Lower leg skin (tissue), 3 donors: ENCODE results near the gene S100G.

Experiments used
- POLR2A ChIP-seq, 2 donors: fragments of 450-650 bp; IDR thresholded peaks; one replicate each; pipeline ENCODE4 v1.6.1; 2016 to 2017; ENCODE audit warnings: antibody characterized with exemption in 2 of 2, mild to moderate bottlenecking in 1 of 2, moderate library complexity in 1 of 2
- TF ChIP-seq, protein P1 (sequence below), 3 donors: fragments of 450-650 bp; IDR thresholded peaks; one replicate each; pipeline ENCODE4 v1.5.1; 2016; ENCODE audit warnings: antibody characterized with exemption in 3 of 3, mild to moderate bottlenecking in 3 of 3, moderate library complexity in 2 of 3

DNA sequence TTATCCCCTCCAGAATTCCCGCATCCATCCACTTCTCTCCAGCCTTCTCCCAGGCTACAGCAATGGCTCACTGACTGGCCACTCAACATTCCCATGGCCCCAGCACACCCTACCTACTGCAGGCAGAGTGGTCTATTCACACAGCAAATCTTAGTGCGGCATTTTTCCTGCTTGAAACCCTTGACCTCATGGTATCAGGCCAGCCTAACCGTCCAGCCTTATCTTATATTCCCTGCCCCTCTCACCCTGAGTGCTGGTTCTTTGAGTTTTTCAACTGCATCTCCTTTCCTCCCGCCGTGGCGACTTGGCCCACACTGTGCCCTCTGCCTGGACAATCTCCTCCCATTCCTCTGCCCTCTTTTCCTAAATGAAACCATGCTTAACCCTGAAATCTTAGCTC, 10.0 kb upstream of the S100G start:
- TF ChIP-seq, protein P1, sequence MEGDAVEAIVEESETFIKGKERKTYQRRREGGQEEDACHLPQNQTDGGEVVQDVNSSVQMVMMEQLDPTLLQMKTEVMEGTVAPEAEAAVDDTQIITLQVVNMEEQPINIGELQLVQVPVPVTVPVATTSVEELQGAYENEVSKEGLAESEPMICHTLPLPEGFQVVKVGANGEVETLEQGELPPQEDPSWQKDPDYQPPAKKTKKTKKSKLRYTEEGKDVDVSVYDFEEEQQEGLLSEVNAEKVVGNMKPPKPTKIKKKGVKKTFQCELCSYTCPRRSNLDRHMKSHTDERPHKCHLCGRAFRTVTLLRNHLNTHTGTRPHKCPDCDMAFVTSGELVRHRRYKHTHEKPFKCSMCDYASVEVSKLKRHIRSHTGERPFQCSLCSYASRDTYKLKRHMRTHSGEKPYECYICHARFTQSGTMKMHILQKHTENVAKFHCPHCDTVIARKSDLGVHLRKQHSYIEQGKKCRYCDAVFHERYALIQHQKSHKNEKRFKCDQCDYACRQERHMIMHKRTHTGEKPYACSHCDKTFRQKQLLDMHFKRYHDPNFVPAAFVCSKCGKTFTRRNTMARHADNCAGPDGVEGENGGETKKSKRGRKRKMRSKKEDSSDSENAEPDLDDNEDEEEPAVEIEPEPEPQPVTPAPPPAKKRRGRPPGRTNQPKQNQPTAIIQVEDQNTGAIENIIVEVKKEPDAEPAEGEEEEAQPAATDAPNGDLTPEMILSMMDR (IDR thresholded peaks at IDR 0.05): no peak
- TF ChIP-seq POLR2A (IDR thresholded peaks at IDR 0.05): no peak
